H1 (cell line): Measurements from ENCODE around the gene PLXDC2. TPM values are rescaled to one million over a fixed set of nuclear protein-coding genes. Genes with fewer than 3 reads are reported as not detected.

ENCODE experiments used
- CTCF ChIA-PET: fragments of 300-600 bp; sonication (Branson Sonifier 250); formaldehyde crosslinking; loops from one replicate; lab custom pipeline; 2021; ENCODE audit not compliant: partially characterized antibody; lab: Charles Lee
- POLR2A ChIA-PET: fragments of 300-600 bp; sonication (Branson Sonifier 250); formaldehyde crosslinking; loops from one replicate; lab custom pipeline; 2021; ENCODE audit warnings: inconsistent platforms; ENCODE audit not compliant: partially characterized antibody; lab: Charles Lee
- DNase-seq, 2 experiments: peaks; one replicate each; pipeline versions ENCODE4 v3.0.0 to v3.0.0-alpha.2; 2010 to 2022; ENCODE audit warnings: low spot score in 2 of 2, low read depth in 1 of 2, mixed read lengths in 1 of 2
- FAIRE-seq: peaks from 2 replicates; lab custom pipeline; 2011; peaks lifted over from hg19 to GRCh38; lab: Jason Lieb, UNC
- H2AFZ ChIP-seq: 2 replicates; pipeline ENCODE4 v1.8.1; 2012; ENCODE audit warnings: low read length, inconsistent platforms
- H2AK5ac ChIP-seq: 2 replicates; pipeline ENCODE4 v1.6.1; 2013; ENCODE audit warnings: low read depth, low read length
- H2BK120ac ChIP-seq: replicated peaks from 2 replicates; pipeline ENCODE3; 2013; ENCODE audit warnings: low read depth, low read length, inconsistent platforms
- H2BK12ac ChIP-seq: 2 replicates; pipeline ENCODE4 v1.6.1; 2013; ENCODE audit warnings: low read depth, low read length
- H2BK15ac ChIP-seq: 2 replicates; pipeline ENCODE4 v1.6.1; 2013; ENCODE audit warnings: low read length
- H2BK20ac ChIP-seq: 2 replicates; pipeline ENCODE4 v1.6.1; 2013; ENCODE audit warnings: low read length
- H2BK5ac ChIP-seq: 2 replicates; pipeline ENCODE4 v1.6.1; 2013; ENCODE audit warnings: low read depth, low read length
- H3K14ac ChIP-seq: 2 replicates; pipeline ENCODE4 v1.6.1; 2013; ENCODE audit warnings: inconsistent platforms; ENCODE audit not compliant: insufficient read length
- H3K18ac ChIP-seq: 2 replicates; pipeline ENCODE4 v1.6.1; 2013; ENCODE audit warnings: low read length; ENCODE audit errors: extremely low read depth
- H3K23ac ChIP-seq: 2 replicates; pipeline ENCODE4 v1.6.1; 2013; ENCODE audit warnings: inconsistent platforms; ENCODE audit not compliant: insufficient read length
- H3K23me2 ChIP-seq: 2 replicates; pipeline ENCODE4 v1.6.1; 2013; ENCODE audit warnings: low read depth, low read length
- H3K27ac ChIP-seq: 2 replicates; pipeline ENCODE4 v1.6.1; 2011; ENCODE audit warnings: low read depth, low read length, inconsistent platforms
- H3K27me3 ChIP-seq, 4 experiments: replicated peaks in 1 of 4; 1 replicate in 1 of 4; 2 replicates in 3 of 4; pipeline versions ENCODE4 v1.6.1 to v1.8.1; 2011 to 2013; ENCODE audit warnings: low read length in 3 of 4, mild to moderate bottlenecking in 3 of 4, inconsistent platforms in 2 of 4, mixed read lengths in 2 of 4, moderate library complexity in 1 of 4; ENCODE audit not compliant: control insufficient read depth in 3 of 4, insufficient read depth in 3 of 4; ENCODE audit errors: extremely low read depth in 1 of 4
- H3K36me3 ChIP-seq, 4 experiments: 2 replicates each; pipeline versions ENCODE4 v1.6.1 to v1.8.1; 2011 to 2013; ENCODE audit warnings: mild to moderate bottlenecking in 4 of 4, low read length in 3 of 4, moderate library complexity in 2 of 4, control low read depth in 1 of 4, inconsistent platforms in 1 of 4; ENCODE audit not compliant: insufficient read depth in 4 of 4, control insufficient read depth in 2 of 4
- H3K4ac ChIP-seq: replicated peaks from 2 replicates; pipeline ENCODE3; 2013; ENCODE audit warnings: low read length, low read depth, mixed read lengths, inconsistent platforms; ENCODE audit not compliant: insufficient read length
- H3K4me1 ChIP-seq, 4 experiments: replicated peaks in 1 of 4; 1 replicate in 1 of 4; 2 replicates in 3 of 4; pipeline versions ENCODE4 v1.6.1 to v1.8.1; 2011 to 2013; ENCODE audit warnings: low read length in 3 of 4, inconsistent platforms in 2 of 4, mixed read lengths in 1 of 4; ENCODE audit not compliant: insufficient read depth in 4 of 4, control insufficient read depth in 3 of 4
- H3K4me2 ChIP-seq, 2 experiments: 2 replicates each; pipeline versions ENCODE4 v1.6.1 to v1.8.1; 2011 to 2013; ENCODE audit warnings: low read depth in 2 of 2, low read length in 2 of 2, control low read depth in 1 of 2, inconsistent platforms in 1 of 2, mild to moderate bottlenecking in 1 of 2; ENCODE audit not compliant: insufficient read depth in 1 of 2
- H3K4me3 ChIP-seq, 4 experiments: fragments of 200-600, 300-600 bp in 1 of 4; sonication (generic), shearing (Covaris generic), sonication (Bioruptor Twin) in 1 of 4; 2 replicates each; pipeline versions ENCODE4 v1.5.1 to v1.8.1; 2011 to 2016; ENCODE audit warnings: low read length in 4 of 4, low read depth in 3 of 4, control low read depth in 2 of 4, inconsistent platforms in 2 of 4, mild to moderate bottlenecking in 2 of 4, mixed read lengths in 1 of 4, moderate library complexity in 1 of 4; ENCODE audit not compliant: insufficient read depth in 2 of 4; ENCODE audit errors: extremely low read depth in 1 of 4
- H3K56ac ChIP-seq: replicated peaks from 2 replicates; pipeline ENCODE3; 2013; ENCODE audit warnings: low read depth, mild to moderate bottlenecking, mixed read lengths, low read length, inconsistent platforms; ENCODE audit not compliant: insufficient read length
- H3K79me1 ChIP-seq: 2 replicates; pipeline ENCODE4 v1.6.1; 2013; ENCODE audit warnings: low read depth, low read length, control low read depth
- H3K79me2 ChIP-seq, 2 experiments: 2 replicates each; pipeline versions ENCODE4 v1.6.1 to v1.8.1; 2012 to 2013; ENCODE audit warnings: low read length in 2 of 2, mild to moderate bottlenecking in 2 of 2, inconsistent platforms in 1 of 2; ENCODE audit not compliant: insufficient read depth in 2 of 2, control insufficient read depth in 1 of 2
- H3K9ac ChIP-seq, 4 experiments: replicated peaks in 1 of 4; 1 replicate in 1 of 4; 2 replicates in 3 of 4; pipeline versions ENCODE4 v1.6.1 to v1.8.1; 2011 to 2013; ENCODE audit warnings: low read depth in 3 of 4, low read length in 3 of 4, control low read depth in 2 of 4, mild to moderate bottlenecking in 2 of 4, moderate library complexity in 2 of 4, inconsistent platforms in 1 of 4; ENCODE audit errors: extremely low read depth in 1 of 4
- H3K9me3 ChIP-seq, 2 experiments: 2 replicates each; pipeline versions ENCODE4 v1.6.1 to v1.8.1; 2012 to 2013; ENCODE audit warnings: mild to moderate bottlenecking in 2 of 2, moderate library complexity in 2 of 2, control low read depth in 1 of 2, inconsistent platforms in 1 of 2, low read depth in 1 of 2, low read length in 1 of 2, mixed read lengths in 1 of 2; ENCODE audit not compliant: insufficient read depth in 2 of 2
- H4K20me1 ChIP-seq, 2 experiments: replicated peaks in 1 of 2; 2 replicates each; pipeline versions ENCODE3 to v1.8.1; 2011 to 2013; ENCODE audit warnings: inconsistent platforms in 2 of 2, low read length in 2 of 2, mild to moderate bottlenecking in 1 of 2; ENCODE audit not compliant: insufficient read depth in 2 of 2, control insufficient read depth in 1 of 2
- H4K5ac ChIP-seq: 2 replicates; pipeline ENCODE4 v1.6.1; 2013; ENCODE audit warnings: low read length, low read depth, mixed read lengths, inconsistent platforms; ENCODE audit not compliant: insufficient read length
- H4K8ac ChIP-seq: 2 replicates; pipeline ENCODE4 v1.8.0; 2013; ENCODE audit warnings: mild to moderate bottlenecking, moderate library complexity, low read length, inconsistent platforms; ENCODE audit not compliant: insufficient read depth; ENCODE audit errors: extremely low read depth
- H4K91ac ChIP-seq: replicated peaks from 2 replicates; pipeline ENCODE3; 2013; ENCODE audit warnings: low read length, mixed read lengths, inconsistent platforms; ENCODE audit not compliant: insufficient read length
- BRCA1 ChIP-seq: IDR thresholded peaks from 2 replicates; pipeline ENCODE4 v1.6.1; 2012; ENCODE audit warnings: low read depth, low read length, improper control_type of control experiment
- CEBPB ChIP-seq: IDR thresholded peaks from 2 replicates; pipeline ENCODE4 v1.6.1; 2012; ENCODE audit warnings: low read depth, low read length
- EGR1 ChIP-seq: IDR thresholded peaks from 2 replicates; pipeline ENCODE4 v1.6.1; 2011; ENCODE audit warnings: low read depth, low read length, borderline replicate concordance
- EP300 ChIP-seq, 2 experiments: IDR thresholded peaks; 1 replicate in 1 of 2; 2 replicates in 1 of 2; pipeline ENCODE4 v1.6.1; 2011 to 2012; ENCODE audit warnings: low read depth in 2 of 2, low read length in 2 of 2, mild to moderate bottlenecking in 2 of 2, borderline replicate concordance in 1 of 2, inconsistent platforms in 1 of 2, moderate library complexity in 1 of 2
- EZH2 ChIP-seq: fragments of 200-600 bp; sonication (generic); IDR thresholded peaks from 2 replicates; pipeline ENCODE4 v1.7.1; 2012; ENCODE audit warnings: low read depth, mild to moderate bottlenecking, moderate library complexity, low read length, inconsistent platforms; ENCODE audit not compliant: severe bottlenecking
- HDAC2 ChIP-seq, 2 experiments: fragments of 300-600 bp in 1 of 2; sonication (generic) in 1 of 2; IDR thresholded peaks; 2 replicates each; pipeline ENCODE4 v1.6.1; 2011 to 2012; ENCODE audit warnings: low read depth in 2 of 2, low read length in 2 of 2, mild to moderate bottlenecking in 2 of 2, moderate library complexity in 2 of 2, borderline replicate concordance in 1 of 2, inconsistent platforms in 1 of 2
- MAX ChIP-seq: IDR thresholded peaks from 2 replicates; pipeline ENCODE4 v1.6.1; 2012; ENCODE audit warnings: inconsistent platforms
- RAD21 ChIP-seq, 2 experiments: IDR thresholded peaks in 1 of 2; conservative IDR thresholded peaks in 1 of 2; 2 replicates each; pipeline ENCODE4 v1.6.1; 2011; ENCODE audit warnings: low read depth in 2 of 2, low read length in 2 of 2, improper control_type of control experiment in 1 of 2, inconsistent platforms in 1 of 2, mild to moderate bottlenecking in 1 of 2, moderate library complexity in 1 of 2
- SP4 ChIP-seq: IDR thresholded peaks from 2 replicates; pipeline ENCODE4 v1.6.1; 2012; ENCODE audit warnings: low read length, inconsistent platforms
- TAF1 ChIP-seq: IDR thresholded peaks from 2 replicates; pipeline ENCODE4 v1.6.1; 2011; ENCODE audit warnings: mild to moderate bottlenecking, low read depth, low read length
- WGBS, 2 experiments: shearing (Covaris generic) in 1 of 2; methylation state at CpG; one replicate each; pipeline versions ENCODE4 v1.1.6 to v1.1.7; 2013 to 2015; ENCODE audit warnings: low lambda C conversion rate in 2 of 2, mixed read lengths in 2 of 2, inconsistent platforms in 1 of 2, low coverage in 1 of 2, missing lambda C conversion rate in 1 of 2; ENCODE audit not compliant: insufficient replicate concordance in 2 of 2, insufficient coverage in 1 of 2, insufficient read length in 1 of 2; ENCODE audit errors: extremely low coverage in 1 of 2, missing lambda C conversion rate in 1 of 2; 5-methylcytosine and 5-hydroxymethylcytosine counted together
- polyA plus RNA-seq, 7 experiments: library from polyadenylated mRNA; depleted of rRNA in 3 of 7; stranded (reverse) in 5 of 7; unstranded in 2 of 7; fragments of >200 nt in 5 of 7; fragments of 200-250 nt in 2 of 7; gene quantifications; 1 replicate in 5 of 7; 2 replicates in 1 of 7; 4 replicates in 1 of 7; pipeline versions ENCODE4 v1.2.1 to v1.2.3, GENCODE V29; 2011 to 2013; ENCODE audit warnings: missing spikeins in 2 of 7, mixed read lengths in 2 of 7
- total RNA-seq: library from RNA; stranded (reverse); fragmentation: NEBNext Ultra II Directional; extraction: Animal tissue kit (Norgen Biotek cat#: 25700); gene quantifications from 2 replicates; pipeline ENCODE4 v1.2.1, GENCODE V29; 2021

The PLXDC2 gene
- total and polyA plus RNA-seq, 2 of the 8 experiments (the other 6 are each of a cell fraction or from before 2014, with no cell fraction given), result 23.0 to 40.5 TPM

GRCh38 chr10:19795684-19796083 lies 20.5 kb upstream of the PLXDC2 start:
- Histone ChIP-seq H2BK20ac (no peak overlapping the region), H4K5ac (no peak overlapping the region), H3K23me2 (no peaks in the 10 kb centered on the region), H3K36me3 (no peaks in the 10 kb centered on the region), H3K23ac (no peak overlapping the region), H2BK12ac (no peak overlapping the region), H3K27ac (no peak overlapping the region), H3K18ac (no peak overlapping the region), H2AK5ac (no peak overlapping the region), H3K4ac (no peak overlapping the region), H2AFZ (no peak overlapping the region), H3K56ac (no peak overlapping the region), H4K8ac (no peak overlapping the region), H3K4me1 (no peaks in the 10 kb centered on the region), H2BK15ac (no peak overlapping the region), H3K27me3 (no peaks in the 10 kb centered on the region), H3K4me2 (no peak overlapping the region), H3K4me3 (no peak overlapping the region), H3K9ac (no peak overlapping the region), H4K20me1 (no peaks in the 10 kb centered on the region), H3K14ac (no peak overlapping the region), H2BK120ac (no peak overlapping the region), H3K79me1 (no peaks in the 10 kb centered on the region), H3K79me2 (no peaks in the 10 kb centered on the region), H2BK5ac (no peak overlapping the region), H3K9me3 (peaks cover 0 to 3% of the 10 kb centered on the region in 2 experiments; a peak in 1 of 4 replicates), H4K91ac (no peak overlapping the region)
- 84% methylated on average over 5 of the region's 5 CpGs; no CpG with 5 or more reads in 1 of the 2 experiments for WGBS, 2 experiments
- CTCF ChIA-PET, result interaction anchor here (0.6 to 1.3 kb wide), 3 partner anchors 14 to 449 kb away, joined by 3 read pairs; no protein-coding TSS in a partner anchor
- FAIRE-seq, result no peak
- no peak for DNase-seq
- no peak for TF ChIP-seq BRCA1
- no peak for TF ChIP-seq HDAC2 (IDR thresholded peaks at IDR 0.05; ENCODE audit: borderline replicate concordance in 1 of 2, low read depth in 2 of 2, low read length in 2 of 2)
- no peak for TF ChIP-seq CEBPB
- no peak for TF ChIP-seq MAX
- TF ChIP-seq SP4, result no peak
- no peak for TF ChIP-seq TAF1
- no peak for TF ChIP-seq EGR1
- TF ChIP-seq RAD21 (IDR thresholded peaks at IDR 0.05 in 1 of 2, conservative IDR thresholded peaks at IDR 0.05 in 1 of 2; ENCODE audit: low read depth in 2 of 2, low read length in 2 of 2), result no peak
- no peak for TF ChIP-seq EP300 (IDR thresholded peaks at IDR 0.05; ENCODE audit: borderline replicate concordance in 1 of 2, low read depth in 2 of 2, low read length in 2 of 2)
- no peak for TF ChIP-seq EZH2
- POLR2A ChIA-PET, result no interaction called here
